ENCODE results near the gene BEST4.

Gene BEST4

GRCh38 chr1:44802306-44803061, 14.5 kb upstream of the BEST4 start:
- H3K4me3 ChIP-seq (ENCODE audit: low read depth, low read length): no peak overlapping the region
- TF ChIP-seq PATZ1 (tag by site-specific recombination; IDR thresholded peaks at IDR 0.05) (peak; percentile 27; the same call in 1 of the 2 replicates), OSR2 (tag by site-specific recombination; IDR thresholded peaks at IDR 0.05) (no peak), ZNF660 (tag by site-specific recombination; IDR thresholded peaks at IDR 0.05) (no peak), ZNF48 (tag by site-specific recombination; IDR thresholded peaks at IDR 0.05) (no peak), GLIS2 (tag by site-specific recombination; IDR thresholded peaks at IDR 0.05) (peak; percentile 51; the same call in 1 of the 2 replicates), ZNF585B (tag by site-specific recombination; IDR thresholded peaks at IDR 0.05) (no peak), ZNF121 (tag by site-specific recombination; IDR thresholded peaks at IDR 0.05) (no peak), ZNF416 (tag by site-specific recombination; IDR thresholded peaks at IDR 0.05) (no peak), SALL2 (tag by site-specific recombination; IDR thresholded peaks at IDR 0.05; ENCODE audit: borderline replicate concordance) (no peak), ZSCAN18 (tag by site-specific recombination; IDR thresholded peaks at IDR 0.05) (no peak), ZNF311 (tag by site-specific recombination; IDR thresholded peaks at IDR 0.05; ENCODE audit: borderline replicate concordance) (no peak), REPIN1 (tag by site-specific recombination; IDR thresholded peaks at IDR 0.05; ENCODE audit: low read depth) (no peak), ZNF223 (tag by site-specific recombination; IDR thresholded peaks at IDR 0.05) (no peak), ZNF776 (tag by site-specific recombination; IDR thresholded peaks at IDR 0.05; ENCODE audit: borderline replicate concordance) (no peak), ZNF23 (tag by site-specific recombination; IDR thresholded peaks at IDR 0.05; ENCODE audit: borderline replicate concordance) (no peak), ZFHX2 (tag by site-specific recombination; conservative IDR thresholded peaks at IDR 0.05) (peak; percentile 81), ZNF202 (tag by site-specific recombination; IDR thresholded peaks at IDR 0.05; ENCODE audit: borderline replicate concordance) (no peak), EGR2 (tag by site-specific recombination; IDR thresholded peaks at IDR 0.05; ENCODE audit: low read depth) (peak; percentile 69; the same call in 1 of the 2 replicates), ZNF280C (tag by site-specific recombination; IDR thresholded peaks at IDR 0.05) (no peak), KLF9 (tag by site-specific recombination; IDR thresholded peaks at IDR 0.05; ENCODE audit: low read depth) (no peak)
- TF ChIP-seq, protein P1, sequence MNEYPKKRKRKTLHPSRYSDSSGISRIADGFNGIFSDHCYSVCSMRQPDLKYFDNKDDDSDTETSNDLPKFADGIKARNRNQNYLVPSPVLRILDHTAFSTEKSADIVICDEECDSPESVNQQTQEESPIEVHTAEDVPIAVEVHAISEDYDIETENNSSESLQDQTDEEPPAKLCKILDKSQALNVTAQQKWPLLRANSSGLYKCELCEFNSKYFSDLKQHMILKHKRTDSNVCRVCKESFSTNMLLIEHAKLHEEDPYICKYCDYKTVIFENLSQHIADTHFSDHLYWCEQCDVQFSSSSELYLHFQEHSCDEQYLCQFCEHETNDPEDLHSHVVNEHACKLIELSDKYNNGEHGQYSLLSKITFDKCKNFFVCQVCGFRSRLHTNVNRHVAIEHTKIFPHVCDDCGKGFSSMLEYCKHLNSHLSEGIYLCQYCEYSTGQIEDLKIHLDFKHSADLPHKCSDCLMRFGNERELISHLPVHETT (tag by site-specific recombination; IDR thresholded peaks at IDR 0.05): no peak
- TF ChIP-seq, protein P2, sequence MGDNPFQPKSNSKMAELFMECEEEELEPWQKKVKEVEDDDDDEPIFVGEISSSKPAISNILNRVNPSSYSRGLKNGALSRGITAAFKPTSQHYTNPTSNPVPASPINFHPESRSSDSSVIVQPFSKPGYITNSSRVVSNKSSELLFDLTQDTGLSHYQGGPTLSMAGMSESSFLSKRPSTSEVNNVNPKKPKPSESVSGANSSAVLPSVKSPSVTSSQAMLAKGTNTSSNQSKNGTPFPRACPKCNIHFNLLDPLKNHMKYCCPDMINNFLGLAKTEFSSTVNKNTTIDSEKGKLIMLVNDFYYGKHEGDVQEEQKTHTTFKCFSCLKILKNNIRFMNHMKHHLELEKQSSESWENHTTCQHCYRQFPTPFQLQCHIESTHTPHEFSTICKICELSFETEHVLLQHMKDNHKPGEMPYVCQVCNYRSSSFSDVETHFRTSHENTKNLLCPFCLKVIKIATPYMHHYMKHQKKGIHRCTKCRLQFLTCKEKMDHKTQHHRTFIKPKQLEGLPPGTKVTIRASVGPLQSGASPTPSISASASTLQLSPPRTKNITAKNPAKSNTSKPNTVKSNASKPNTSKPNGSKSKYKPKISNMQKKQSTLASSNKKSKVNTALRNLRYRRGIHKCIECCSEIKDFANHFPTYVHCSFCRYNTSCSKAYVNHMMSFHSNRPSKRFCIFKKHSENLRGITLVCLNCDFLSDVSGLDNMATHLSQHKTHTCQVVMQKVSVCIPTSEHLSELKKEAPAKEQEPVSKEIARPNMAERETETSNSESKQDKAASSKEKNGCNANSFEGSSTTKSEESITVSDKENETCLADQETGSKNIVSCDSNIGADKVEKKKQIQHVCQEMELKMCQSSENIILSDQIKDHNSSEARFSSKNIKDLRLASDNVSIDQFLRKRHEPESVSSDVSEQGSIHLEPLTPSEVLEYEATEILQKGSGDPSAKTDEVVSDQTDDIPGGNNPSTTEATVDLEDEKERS (tag by site-specific recombination; IDR thresholded peaks at IDR 0.05): no peak
- ChIA-PET CTCF (no interaction called here), POLR2A (interaction anchor here (0.8 kb wide), 1 partner anchor 22 kb away, joined by 3 read pairs; no protein-coding TSS in a partner anchor)
- no peaks in the 10 kb centered on the region for H3K9me3 ChIP-seq (ENCODE audit: control insufficient read depth, insufficient read depth, low read depth, low read length)
- peaks cover under 1% of the 10 kb centered on the region; the same call in 1 of the 2 replicates for H3K4me1 ChIP-seq (ENCODE audit: control insufficient read depth, insufficient read depth, low read length)
- H3K27ac ChIP-seq (ENCODE audit: extremely low read depth, low read depth, low read length): no peak overlapping the region
- peaks cover 0 to 52% of the 10 kb centered on the region in 2 experiments; a peak in 1 of 3 replicates for H3K36me3 ChIP-seq (ENCODE audit: control insufficient read depth in 2 of 2, insufficient read depth in 1 of 2, low read length in 2 of 2)

Measured in HEK293 (cell line).